GM10248 (cell line): ENCODE results near the gene AHSA1.

Experiments
- CTCF ChIA-PET: fragments of 300-600 bp; sonication (Branson Sonifier 250); formaldehyde crosslinking; extraction: SDS; loops from one replicate; lab custom pipeline; 2021; ENCODE audit warnings: antibody characterized with exemption; lab: Yijun Ruan, JAX
- POLR2A ChIA-PET: fragments of 350-650 bp; sonication (Branson Sonifier 250); formaldehyde crosslinking; extraction: SDS; loops from one replicate; lab custom pipeline; 2020; ENCODE audit warnings: antibody characterized with exemption; lab: Yijun Ruan, JAX
- DNase-seq: peaks from one replicate; pipeline ENCODE4 v3.0.0; 2012; ENCODE audit errors: extremely low spot score
- TF ChIP-seq, protein P1 (sequence below): IDR thresholded peaks from 2 replicates; pipeline ENCODE4 v1.5.1; 2012; ENCODE audit warnings: mild to moderate bottlenecking, low read depth; ENCODE audit errors: extremely low read depth, missing control alignments, control extremely low read depth

AHSA1 gene

DNA sequence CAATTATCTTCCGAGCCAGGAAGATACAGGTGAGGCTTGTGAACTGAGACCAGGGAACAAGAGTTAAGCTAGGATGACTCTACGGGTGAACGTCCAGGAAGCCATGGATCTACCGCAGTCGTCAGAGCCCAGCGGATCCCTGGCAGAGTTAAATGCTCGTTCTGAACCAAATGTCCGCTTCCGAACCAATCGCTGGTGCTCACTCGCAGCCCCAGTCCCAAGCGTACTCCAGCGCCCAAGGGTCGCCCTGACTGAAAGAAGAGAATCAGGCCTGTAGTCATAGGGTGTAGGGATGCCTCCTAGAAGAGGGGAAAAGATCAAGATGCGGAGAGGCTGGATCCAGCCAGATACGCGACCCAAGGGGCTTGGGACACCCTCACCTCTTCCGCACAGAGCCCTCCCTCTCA, 775 bp upstream of the AHSA1 start:
- CTCF ChIA-PET: interaction anchor here (1.0 to 3.8 kb wide), 4 partner anchors 18 to 95 kb away, joined by 3 to 61 read pairs (median 4); no protein-coding TSS in a partner anchor
- DNase-seq: no peak
- POLR2A ChIA-PET: interaction anchor here (0.6 to 2.1 kb wide), 6 partner anchors 9 to 1012 kb away, joined by 3 to 5 read pairs (median 4); partner anchors contain the start of genes GSTZ1 and POMT2

DNA sequence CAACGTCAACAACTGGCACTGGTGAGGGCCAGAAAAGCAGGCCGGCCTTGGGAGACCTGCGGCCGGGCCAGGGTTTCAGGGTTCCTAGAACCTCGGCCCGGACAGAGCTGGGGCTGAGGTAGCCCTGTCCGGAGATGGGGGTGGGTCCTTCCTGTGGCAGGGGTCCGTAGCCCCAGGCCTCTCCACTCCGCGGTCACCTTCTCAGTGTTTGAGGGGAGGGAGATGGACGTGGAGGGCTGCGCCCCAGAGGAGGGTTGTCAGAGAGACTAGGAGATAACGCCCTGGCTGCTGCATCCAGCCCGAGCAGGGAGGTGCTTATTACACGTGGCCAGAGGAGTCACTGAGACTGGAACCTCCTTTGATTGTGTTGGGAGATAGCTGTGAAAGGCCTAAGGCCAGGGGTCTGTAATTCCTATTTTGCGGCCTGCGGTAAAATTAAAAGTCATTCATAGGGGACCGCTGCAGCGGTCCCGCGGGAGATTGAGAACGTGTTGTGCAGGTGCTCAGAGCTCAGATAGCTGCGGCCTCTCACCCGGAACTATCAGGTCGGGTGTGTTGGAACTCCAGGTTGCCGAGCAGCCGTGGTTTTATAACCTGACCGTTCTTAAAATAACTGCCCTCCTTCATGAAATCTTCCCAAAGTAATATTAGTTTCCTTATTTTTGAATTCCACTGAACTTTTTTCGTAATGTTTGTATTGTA, 507 bp downstream of the AHSA1 start:
- TF ChIP-seq, protein P1, sequence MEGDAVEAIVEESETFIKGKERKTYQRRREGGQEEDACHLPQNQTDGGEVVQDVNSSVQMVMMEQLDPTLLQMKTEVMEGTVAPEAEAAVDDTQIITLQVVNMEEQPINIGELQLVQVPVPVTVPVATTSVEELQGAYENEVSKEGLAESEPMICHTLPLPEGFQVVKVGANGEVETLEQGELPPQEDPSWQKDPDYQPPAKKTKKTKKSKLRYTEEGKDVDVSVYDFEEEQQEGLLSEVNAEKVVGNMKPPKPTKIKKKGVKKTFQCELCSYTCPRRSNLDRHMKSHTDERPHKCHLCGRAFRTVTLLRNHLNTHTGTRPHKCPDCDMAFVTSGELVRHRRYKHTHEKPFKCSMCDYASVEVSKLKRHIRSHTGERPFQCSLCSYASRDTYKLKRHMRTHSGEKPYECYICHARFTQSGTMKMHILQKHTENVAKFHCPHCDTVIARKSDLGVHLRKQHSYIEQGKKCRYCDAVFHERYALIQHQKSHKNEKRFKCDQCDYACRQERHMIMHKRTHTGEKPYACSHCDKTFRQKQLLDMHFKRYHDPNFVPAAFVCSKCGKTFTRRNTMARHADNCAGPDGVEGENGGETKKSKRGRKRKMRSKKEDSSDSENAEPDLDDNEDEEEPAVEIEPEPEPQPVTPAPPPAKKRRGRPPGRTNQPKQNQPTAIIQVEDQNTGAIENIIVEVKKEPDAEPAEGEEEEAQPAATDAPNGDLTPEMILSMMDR: no peak
- POLR2A ChIA-PET: interaction anchor here (0.5 to 2.1 kb wide), 5 partner anchors 40 to 1240 kb away, joined by 3 to 12 read pairs (median 4); partner anchors contain the start of genes GSTZ1, ISM2 and POMT2
- DNase-seq: no peak

More for the DNA sequence above, 775 bp upstream of the AHSA1 start:
- TF ChIP-seq, protein P1: no peak

DNA sequence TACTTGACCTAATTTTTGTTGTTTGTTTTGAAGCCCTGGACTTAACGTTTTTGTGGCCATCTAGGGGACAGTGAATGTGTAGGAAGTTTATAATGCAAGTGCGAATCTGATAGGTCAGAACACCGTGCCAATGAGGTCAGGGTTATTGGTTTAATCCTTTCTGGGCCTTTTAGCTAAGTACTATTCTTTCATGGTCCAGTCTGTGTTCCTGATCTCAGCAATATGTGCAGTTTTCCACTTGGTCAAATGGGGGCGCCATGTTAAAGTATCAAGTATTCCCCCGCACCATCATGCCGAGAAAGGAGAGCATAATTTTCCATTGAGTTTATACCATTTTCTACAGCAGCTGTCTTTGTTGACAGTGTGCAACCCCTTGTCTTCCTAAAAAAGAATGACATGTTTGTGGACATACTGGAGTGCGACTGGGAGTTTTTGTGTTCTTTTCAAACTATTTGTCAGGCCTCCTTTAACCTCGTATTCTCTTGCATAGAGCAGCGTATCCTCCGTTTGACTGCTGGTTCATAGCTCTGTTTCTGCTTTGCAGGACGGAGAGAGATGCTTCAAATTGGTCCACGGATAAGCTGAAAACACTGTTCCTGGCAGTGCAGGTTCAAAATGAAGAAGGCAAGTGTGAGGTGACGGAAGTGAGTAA, 1.3 kb downstream of the AHSA1 start:
- CTCF ChIA-PET: interaction anchor here (0.7 to 3.8 kb wide), 41 partner anchors 8 to 1108 kb away, joined by 3 to 61 read pairs (median 4); partner anchors contain the start of genes GSTZ1, ISM2, POMT2 and SAMD15
- TF ChIP-seq, protein P1: peak; percentile 75
- POLR2A ChIA-PET: interaction anchor here (0.6 to 2.1 kb wide), 4 partner anchors 39 to 138 kb away, joined by 3 to 6 read pairs (median 4); partner anchors contain the start of genes GSTZ1, ISM2 and POMT2
- DNase-seq: peak; percentile 55

More for the DNA sequence above, 507 bp downstream of the AHSA1 start:
- CTCF ChIA-PET: interaction anchor here (0.9 to 3.8 kb wide), 29 partner anchors 10 to 1108 kb away, joined by 3 to 61 read pairs (median 4); partner anchors contain the start of gene ISM2

DNA sequence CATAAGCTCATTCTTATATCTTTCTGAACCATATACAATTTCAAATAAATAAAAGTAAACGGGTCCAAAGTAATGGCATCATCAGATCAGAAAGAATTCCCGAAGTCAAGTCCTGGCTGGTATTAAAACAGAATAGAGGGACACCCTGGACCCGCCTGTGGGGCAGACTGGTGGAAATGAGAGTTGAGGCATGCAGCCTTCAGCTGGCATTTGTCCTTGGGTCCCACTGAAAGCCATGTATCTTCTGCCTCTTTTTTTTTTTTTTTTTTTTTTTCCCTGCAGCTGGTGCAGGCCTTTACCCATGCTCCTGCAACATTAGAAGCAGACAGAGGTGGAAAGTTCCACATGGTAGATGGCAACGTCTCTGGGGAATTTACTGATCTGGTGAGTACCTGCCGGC, 9.9 kb downstream of the AHSA1 start:
- no peak for DNase-seq
- ChIA-PET POLR2A (interaction anchor here (0.6 kb wide), 1 partner anchor 224 kb away, joined by 7 read pairs; no protein-coding TSS in a partner anchor), CTCF (interaction anchor here (1.1 to 3.9 kb wide), 3 partner anchors 8 to 152 kb away, joined by 3 to 27 read pairs (median 3); no protein-coding TSS in a partner anchor)
- TF ChIP-seq, protein P1: no peak

DNA sequence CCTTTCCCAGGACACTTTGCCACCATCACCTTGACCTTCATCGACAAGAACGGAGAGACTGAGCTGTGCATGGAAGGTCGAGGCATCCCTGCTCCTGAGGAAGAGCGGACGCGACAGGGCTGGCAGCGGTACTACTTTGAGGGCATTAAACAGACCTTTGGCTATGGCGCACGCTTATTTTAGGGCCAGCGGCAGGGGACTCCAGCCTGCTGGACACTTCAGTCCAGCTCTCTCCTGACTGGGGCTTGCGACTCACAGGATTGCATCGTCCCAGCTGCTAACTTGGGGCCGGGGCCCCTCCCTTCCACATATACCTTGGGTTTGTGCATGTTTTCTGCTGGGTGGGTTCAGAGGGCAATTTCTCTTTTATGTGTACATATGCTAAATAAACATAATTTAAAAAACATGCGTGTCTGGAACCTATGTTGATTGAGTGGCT, 11.2 kb downstream of the AHSA1 start:
- ChIA-PET POLR2A (no interaction called here), CTCF (interaction anchor here (1.3 to 3.9 kb wide), 2 partner anchors 10 to 83 kb away, joined by 3 to 27 read pairs; no protein-coding TSS in a partner anchor)
- no peak for DNase-seq
- TF ChIP-seq, protein P1: no peak

DNA sequence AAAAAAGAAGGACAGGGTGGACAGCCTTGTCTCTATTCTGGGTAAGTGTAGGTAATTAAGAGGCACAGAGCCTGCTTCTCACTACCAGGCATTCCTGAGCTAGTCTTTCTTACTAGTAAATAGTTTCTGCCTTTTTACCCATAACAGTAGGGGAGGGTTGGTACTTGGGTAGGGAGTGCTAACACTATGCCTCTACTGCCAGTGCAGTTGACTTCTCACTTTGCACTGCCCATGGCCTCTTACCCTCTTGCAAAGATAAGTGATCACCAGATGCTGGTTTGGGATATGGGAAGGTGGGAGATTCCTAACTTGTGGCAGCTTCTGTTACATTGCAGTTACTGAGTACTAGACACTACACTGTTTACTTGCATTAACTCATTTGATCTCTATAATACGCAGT, 11.6 kb downstream of the AHSA1 start:
- DNase-seq: no peak
- CTCF ChIA-PET: interaction anchor here (1.3 to 3.9 kb wide), 2 partner anchors 10 to 82 kb away, joined by 3 to 27 read pairs; no protein-coding TSS in a partner anchor
- TF ChIP-seq, protein P1: no peak
- POLR2A ChIA-PET: no interaction called here
